Body of pancreas (tissue), 4 donors: Measurements from ENCODE around the gene CAMK2B. TPM values are rescaled to one million over a fixed set of nuclear protein-coding genes. Genes with fewer than 3 reads are reported as not detected.

Experiments
- ATAC-seq: fragments of 150-250 bp; one replicate; pipeline ENCODE4 v1.9.1; 2016
- DNase-seq, 4 donors: peaks; one replicate each; pipeline ENCODE4 v3.0.0-alpha.2; 2019
- H3K27ac ChIP-seq, 4 donors: fragments of 200-600 bp; sonication (generic); 1 replicate in 3 of 4; 2 replicates in 1 of 4; pipeline versions ENCODE4 v1.5.1 to v1.6.1; 2016 to 2019; ENCODE audit warnings: mild to moderate bottlenecking in 1 of 4, mixed read lengths in 1 of 4, moderate library complexity in 1 of 4
- H3K27me3 ChIP-seq, 2 donors: fragments of 200-600 bp; sonication (generic); one replicate each; pipeline ENCODE4 v1.6.0; 2016; ENCODE audit warnings: mild to moderate bottlenecking in 1 of 2
- H3K36me3 ChIP-seq, 2 donors: fragments of 200-600 bp; sonication (generic); replicated peaks in 1 of 2; 2 replicates each; pipeline ENCODE4 v1.5.1; 2016; ENCODE audit warnings: low read depth in 2 of 2; ENCODE audit not compliant: insufficient read depth in 1 of 2
- H3K4me1 ChIP-seq: fragments of 200-600 bp; sonication (generic); one replicate; pipeline ENCODE4 v1.6.0; 2016
- H3K4me3 ChIP-seq, 2 donors: fragments of 200-600 bp; sonication (generic); 1 replicate in 1 of 2; 2 replicates in 1 of 2; pipeline ENCODE4 v1.5.1; 2016 to 2019
- H3K9me3 ChIP-seq, 3 donors: fragments of 200-600 bp; sonication (generic); 1 replicate in 2 of 3; 2 replicates in 1 of 3; pipeline ENCODE4 v1.5.1; 2016
- CTCF ChIP-seq, 7 experiments: fragments of 450-650 bp in 4 of 7; fragments of 200-600 bp in 3 of 7; sonication (generic) in 3 of 7; IDR thresholded peaks; one replicate each; pipeline ENCODE4 v1.5.1; 2016 to 2019; ENCODE audit warnings: antibody characterized with exemption in 7 of 7
- POLR2A ChIP-seq, 3 donors: fragments of 450-650 bp; IDR thresholded peaks; one replicate each; pipeline ENCODE4 v1.6.1; 2016; ENCODE audit warnings: antibody characterized with exemption in 3 of 3, mild to moderate bottlenecking in 2 of 3
- WGBS, 2 donors: methylation state at CpG; one replicate each; pipeline ENCODE4 v1.1.5; 2017; 5-methylcytosine and 5-hydroxymethylcytosine counted together
- intact Hi-C: fragments of 100-400 bp; cut with DNase I; formaldehyde crosslinking; loops from one replicate; pipeline ENCODE4 v1.15.1; 2023
- total RNA-seq, 2 donors: library from RNA; depleted of rRNA; stranded (reverse); fragments of >200 nt; gene quantifications; one replicate each; pipeline ENCODE4 v1.1.0, GENCODE V29; 2016

CAMK2B gene
- total RNA-seq, 2 donors from 2014 or later = 0.52 to 7.6 TPM

GRCh38 chr7:44229546-44230105 lies 95.8 kb downstream of the CAMK2B start:
- DNase-seq (no peak), ATAC-seq (no peak)
- Histone ChIP-seq H3K27ac (no peak overlapping the region), H3K27me3 (no peaks in the 10 kb centered on the region), H3K4me1 (peaks cover 7% of the 10 kb centered on the region), H3K4me3 (no peak overlapping the region), H3K36me3 (no peaks in the 10 kb centered on the region), H3K9me3 (no peaks in the 10 kb centered on the region)
- intact Hi-C loops = loop anchor here (10.0 kb wide), 1 partner anchor 335 kb away; no protein-coding TSS in a partner anchor
- 78 to 80% methylated on average over 1 to 11 of the region's 11 CpGs for WGBS, 2 donors
- TF ChIP-seq CTCF (IDR thresholded peaks at IDR 0.05) (no peak), POLR2A (IDR thresholded peaks at IDR 0.05) (no peak)

- DNase-seq (no peak), ATAC-seq (no peak)
- no peaks in the 10 kb centered on the region for H3K9me3 ChIP-seq
- 89 to 95% methylated on average over 12 to 25 of the region's 29 CpGs for WGBS, 2 donors
- no peaks in the 10 kb centered on the region for H3K36me3 ChIP-seq
- intact Hi-C loops = no loop called here
- no peak overlapping the region for H3K27ac ChIP-seq
- H3K4me3 ChIP-seq = no peak overlapping the region
- TF ChIP-seq POLR2A (IDR thresholded peaks at IDR 0.05) (no peak), CTCF (IDR thresholded peaks at IDR 0.05) (no peak)
- peaks cover 16% of the 10 kb centered on the region for H3K4me1 ChIP-seq
- no peaks in the 10 kb centered on the region for H3K27me3 ChIP-seq
These were observed 96.6 kb downstream of the CAMK2B start for GRCh38 chr7:44228571-44229350.

- 80 to 83% methylated on average over 12 to 14 of the region's 14 CpGs for WGBS, 2 donors
- intact Hi-C loops = no loop called here
- no peak for TF ChIP-seq POLR2A (IDR thresholded peaks at IDR 0.05)
- TF ChIP-seq CTCF (IDR thresholded peaks at IDR 0.05) = no peak
- no peaks in the 10 kb centered on the region for H3K36me3 ChIP-seq
- no peak overlapping the region for H3K4me3 ChIP-seq
- H3K4me1 ChIP-seq = peaks cover 24% of the 10 kb centered on the region
- DNase-seq (no peak), ATAC-seq (no peak)
- no peak overlapping the region for H3K27ac ChIP-seq
- no peaks in the 10 kb centered on the region for H3K9me3 ChIP-seq
- no peaks in the 10 kb centered on the region for H3K27me3 ChIP-seq
These were observed 97.5 kb downstream of the CAMK2B start for GRCh38 chr7:44227911-44228310.

GRCh38 chr7:44226396-44226753 lies 99.0 kb downstream of the CAMK2B start:
- Histone ChIP-seq H3K4me1 (peaks cover 24% of the 10 kb centered on the region), H3K4me3 (no peak overlapping the region), H3K27ac (no peak overlapping the region), H3K27me3 (no peaks in the 10 kb centered on the region), H3K9me3 (no peaks in the 10 kb centered on the region), H3K36me3 (no peaks in the 10 kb centered on the region)
- DNase-seq = no peak
- 76 to 90% methylated on average over 9 to 16 of the region's 17 CpGs for WGBS, 2 donors
- intact Hi-C loops = no loop called here
- ATAC-seq = no peak
- TF ChIP-seq POLR2A (IDR thresholded peaks at IDR 0.05) (no peak), CTCF (IDR thresholded peaks at IDR 0.05) (no peak)
